Measurements from ENCODE around the gene LYPD6B. TPM values are rescaled to one million over a fixed set of nuclear protein-coding genes. Genes with fewer than 3 reads are reported as not detected.

LYPD6B gene
- total and polyA plus RNA-seq, 10 of the 15 experiments (the other 5 are each of a cell fraction or from before 2014, with no cell fraction given) = 1.0 to 6.6 (median 4.0) TPM

DNA sequence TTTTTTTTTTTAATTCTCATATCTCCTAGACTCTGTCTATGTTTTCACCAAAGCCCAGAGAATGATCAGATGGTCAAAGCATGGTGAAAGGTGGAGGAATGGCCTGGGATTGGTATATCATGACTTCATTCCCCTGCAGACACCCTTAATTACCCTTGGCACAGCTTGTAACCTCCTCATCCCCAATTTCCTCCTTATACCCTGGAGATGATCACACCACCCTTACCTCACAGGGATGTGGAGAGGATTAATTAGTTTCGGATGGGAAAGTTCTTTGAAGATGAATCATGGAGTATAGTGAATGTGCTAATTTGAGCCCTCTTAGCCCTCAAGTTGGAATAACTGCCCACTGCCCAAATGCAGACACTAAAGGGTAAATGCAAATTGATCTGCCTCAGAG lies 153.9 kb downstream of the LYPD6B start:
- no peaks in the 10 kb centered on the region for H3K27me3 ChIP-seq (replicated peaks in 1 of 2; ENCODE audit: control insufficient read depth in 2 of 2, insufficient read depth in 2 of 2, low read length in 1 of 2)
- DNase-seq (ENCODE audit: low read depth, low spot score) = no peak
- H3K79me2 ChIP-seq (ENCODE audit: control insufficient read depth, insufficient read depth, low read length) = no peaks in the 10 kb centered on the region
- WGBS (ENCODE audit: insufficient coverage, insufficient replicate concordance, low lambda C conversion rate, missing lambda C conversion rate) = 9% methylated on average over 1 of the region's 1 CpG
- H2AFZ ChIP-seq (ENCODE audit: control insufficient read depth, low read depth, low read length) = no peak overlapping the region
- no peak for TF ChIP-seq MLLT1 (IDR thresholded peaks at IDR 0.05)
- TF ChIP-seq, protein P1, sequence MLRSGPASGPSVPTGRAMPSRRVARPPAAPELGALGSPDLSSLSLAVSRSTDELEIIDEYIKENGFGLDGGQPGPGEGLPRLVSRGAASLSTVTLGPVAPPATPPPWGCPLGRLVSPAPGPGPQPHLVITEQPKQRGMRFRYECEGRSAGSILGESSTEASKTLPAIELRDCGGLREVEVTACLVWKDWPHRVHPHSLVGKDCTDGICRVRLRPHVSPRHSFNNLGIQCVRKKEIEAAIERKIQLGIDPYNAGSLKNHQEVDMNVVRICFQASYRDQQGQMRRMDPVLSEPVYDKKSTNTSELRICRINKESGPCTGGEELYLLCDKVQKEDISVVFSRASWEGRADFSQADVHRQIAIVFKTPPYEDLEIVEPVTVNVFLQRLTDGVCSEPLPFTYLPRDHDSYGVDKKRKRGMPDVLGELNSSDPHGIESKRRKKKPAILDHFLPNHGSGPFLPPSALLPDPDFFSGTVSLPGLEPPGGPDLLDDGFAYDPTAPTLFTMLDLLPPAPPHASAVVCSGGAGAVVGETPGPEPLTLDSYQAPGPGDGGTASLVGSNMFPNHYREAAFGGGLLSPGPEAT (IDR thresholded peaks at IDR 0.05; ENCODE audit: low read depth) = no peak
- TF ChIP-seq SUZ12 (IDR thresholded peaks at IDR 0.05; ENCODE audit: unreplicated experiment) = no peak
- no peak for TF ChIP-seq POU2F2 (IDR thresholded peaks at IDR 0.05; ENCODE audit: borderline replicate concordance, low read depth, low read length)
- TF ChIP-seq MTA3 (IDR thresholded peaks at IDR 0.05; ENCODE audit: borderline replicate concordance, low read length) = no peak
- no peak for TF ChIP-seq SKIL (IDR thresholded peaks at IDR 0.05; ENCODE audit: low read depth, poor library complexity, severe bottlenecking)
- no peak overlapping the region for H3K4me3 ChIP-seq
- no peaks in the 10 kb centered on the region for H4K20me1 ChIP-seq (ENCODE audit: control insufficient read depth, insufficient read depth)
- FAIRE-seq = no peak
- H3K4me1 ChIP-seq (ENCODE audit: control insufficient read depth, insufficient read depth, low read length) = no peaks in the 10 kb centered on the region
- H3K4me2 ChIP-seq (ENCODE audit: control insufficient read depth, insufficient read depth) = no peak overlapping the region
- no TSS peak for BruUV-seq (replicated peaks)
- no peak overlapping the region for H3K27ac ChIP-seq (ENCODE audit: control insufficient read depth, insufficient read depth)
- POLR2A ChIA-PET = no interaction called here
- intact Hi-C loops (cut with micrococcal nuclease; ENCODE audit: unreplicated experiment) = no loop called here
- no peak for ATAC-seq
- RAD21 ChIA-PET (ENCODE audit: unreplicated experiment) = no interaction called here
- H3K9ac ChIP-seq (ENCODE audit: control insufficient read depth, insufficient read depth, low read length) = no peak overlapping the region
- CTCF ChIA-PET = no interaction called here
- SMC1A ChIA-PET (ENCODE audit: uncharacterized antibody, unreplicated experiment) = no interaction called here
- no peaks in the 10 kb centered on the region for H3K9me3 ChIP-seq (replicated peaks; ENCODE audit: control insufficient read depth, insufficient read depth, low read length)
- in situ Hi-C loops (cut with MboI) = no loop called here
- no peaks in the 10 kb centered on the region for H3K36me3 ChIP-seq (ENCODE audit: control insufficient read depth in 2 of 2, insufficient read depth in 2 of 2, low read length in 1 of 2)
